Mucosa of stomach (tissue), 1 donor: ENCODE data around the gene RAD18.

Source experiments
- H3K27me3 ChIP-seq: one replicate; pipeline ENCODE4 v1.7.0; 2013; ENCODE audit warnings: mild to moderate bottlenecking, low read length; ENCODE audit not compliant: control insufficient read depth, insufficient read depth
- H3K36me3 ChIP-seq: one replicate; pipeline ENCODE4 v1.7.0; 2013; ENCODE audit warnings: low read length; ENCODE audit not compliant: control insufficient read depth, insufficient read depth
- H3K4me1 ChIP-seq: one replicate; pipeline ENCODE4 v1.7.0; 2013; ENCODE audit warnings: mild to moderate bottlenecking, low read length; ENCODE audit not compliant: control insufficient read depth, insufficient read depth
- H3K4me3 ChIP-seq: one replicate; pipeline ENCODE4 v1.7.0; 2013; ENCODE audit warnings: low read length
- H3K9ac ChIP-seq: one replicate; pipeline ENCODE4 v1.7.0; 2013; ENCODE audit warnings: mild to moderate bottlenecking, low read length, moderate library complexity
- H3K9me3 ChIP-seq: one replicate; pipeline ENCODE4 v1.7.0; 2013; ENCODE audit warnings: mild to moderate bottlenecking, low read length, moderate library complexity; ENCODE audit not compliant: control insufficient read depth
- donor health status: Pancreatic carcinoma.

The RAD18 gene

GRCh38 chr3:8884630-8885290 is 78.5 kb downstream of the RAD18 start:
- H3K9me3 ChIP-seq = no peaks in the 10 kb centered on the region

GRCh38 chr3:8882642-8883041 is 80.6 kb downstream of the RAD18 start:
- no peak overlapping the region for H3K4me3 ChIP-seq
- no peaks in the 10 kb centered on the region for H3K27me3 ChIP-seq
- no peak overlapping the region for H3K9ac ChIP-seq
- no peaks in the 10 kb centered on the region for H3K4me1 ChIP-seq
- no peaks in the 10 kb centered on the region for H3K36me3 ChIP-seq
- H3K9me3 ChIP-seq = no peaks in the 10 kb centered on the region

More at GRCh38 chr3:8884630-8885290, 78.5 kb downstream of the RAD18 start:
- Histone ChIP-seq H3K27me3 (no peaks in the 10 kb centered on the region), H3K4me3 (no peak overlapping the region), H3K9ac (no peak overlapping the region), H3K36me3 (no peaks in the 10 kb centered on the region), H3K4me1 (no peaks in the 10 kb centered on the region)

- Histone ChIP-seq H3K27me3 (no peaks in the 10 kb centered on the region), H3K9ac (no peak overlapping the region), H3K4me1 (no peaks in the 10 kb centered on the region), H3K4me3 (no peak overlapping the region), H3K9me3 (no peaks in the 10 kb centered on the region), H3K36me3 (no peaks in the 10 kb centered on the region)
Measured at GRCh38 chr3:8882171-8882593, 81.1 kb downstream of the RAD18 start.

GRCh38 chr3:8879347-8879944 is 83.8 kb downstream of the RAD18 start:
- H3K27me3 ChIP-seq = no peaks in the 10 kb centered on the region
- H3K9ac ChIP-seq = no peak overlapping the region
- no peaks in the 10 kb centered on the region for H3K4me1 ChIP-seq
- H3K9me3 ChIP-seq = no peaks in the 10 kb centered on the region
- no peaks in the 10 kb centered on the region for H3K36me3 ChIP-seq
- no peak overlapping the region for H3K4me3 ChIP-seq

- Histone ChIP-seq H3K4me1 (no peaks in the 10 kb centered on the region), H3K36me3 (no peaks in the 10 kb centered on the region), H3K9me3 (no peaks in the 10 kb centered on the region), H3K4me3 (no peak overlapping the region), H3K9ac (no peak overlapping the region), H3K27me3 (no peaks in the 10 kb centered on the region)
Measured at GRCh38 chr3:8875836-8876235, 87.4 kb downstream of the RAD18 start.

- H3K4me1 ChIP-seq = no peaks in the 10 kb centered on the region
- no peaks in the 10 kb centered on the region for H3K9me3 ChIP-seq
- H3K4me3 ChIP-seq = no peak overlapping the region
- no peaks in the 10 kb centered on the region for H3K27me3 ChIP-seq
- H3K9ac ChIP-seq = no peak overlapping the region
- H3K36me3 ChIP-seq = no peaks in the 10 kb centered on the region
Measured at GRCh38 chr3:8873740-8874139, 89.5 kb downstream of the RAD18 start.

GRCh38 chr3:8872261-8872660 is 91.0 kb downstream of the RAD18 start:
- Histone ChIP-seq H3K9me3 (no peaks in the 10 kb centered on the region), H3K36me3 (no peaks in the 10 kb centered on the region), H3K9ac (no peak overlapping the region), H3K4me3 (no peak overlapping the region), H3K27me3 (no peaks in the 10 kb centered on the region), H3K4me1 (no peaks in the 10 kb centered on the region)

- no peaks in the 10 kb centered on the region for H3K4me1 ChIP-seq
- no peak overlapping the region for H3K9ac ChIP-seq
- no peaks in the 10 kb centered on the region for H3K36me3 ChIP-seq
- H3K4me3 ChIP-seq = no peak overlapping the region
- no peaks in the 10 kb centered on the region for H3K27me3 ChIP-seq
- no peaks in the 10 kb centered on the region for H3K9me3 ChIP-seq
Measured at GRCh38 chr3:8871306-8871705, 92.0 kb downstream of the RAD18 start.

- Histone ChIP-seq H3K4me3 (no peak overlapping the region), H3K9ac (no peak overlapping the region), H3K36me3 (no peaks in the 10 kb centered on the region), H3K4me1 (no peaks in the 10 kb centered on the region), H3K27me3 (no peaks in the 10 kb centered on the region), H3K9me3 (no peaks in the 10 kb centered on the region)
Measured at GRCh38 chr3:8870134-8870533, 93.1 kb downstream of the RAD18 start.

- no peak overlapping the region for H3K4me3 ChIP-seq
- no peaks in the 10 kb centered on the region for H3K9me3 ChIP-seq
- no peak overlapping the region for H3K9ac ChIP-seq
- H3K27me3 ChIP-seq = no peaks in the 10 kb centered on the region
- no peaks in the 10 kb centered on the region for H3K4me1 ChIP-seq
- H3K36me3 ChIP-seq = no peaks in the 10 kb centered on the region
Measured at GRCh38 chr3:8869613-8870012, 93.7 kb downstream of the RAD18 start.

- H3K4me1 ChIP-seq = no peaks in the 10 kb centered on the region
- H3K9ac ChIP-seq = no peak overlapping the region
- H3K36me3 ChIP-seq = no peaks in the 10 kb centered on the region
- no peaks in the 10 kb centered on the region for H3K9me3 ChIP-seq
- H3K27me3 ChIP-seq = no peaks in the 10 kb centered on the region
- no peak overlapping the region for H3K4me3 ChIP-seq
Measured at GRCh38 chr3:8868996-8869395, 94.3 kb downstream of the RAD18 start.

- Histone ChIP-seq H3K4me3 (no peak overlapping the region), H3K9ac (no peak overlapping the region), H3K27me3 (no peaks in the 10 kb centered on the region), H3K36me3 (no peaks in the 10 kb centered on the region), H3K4me1 (no peaks in the 10 kb centered on the region), H3K9me3 (no peaks in the 10 kb centered on the region)
Measured at GRCh38 chr3:8867646-8868045, 95.6 kb downstream of the RAD18 start.
